Astrocyte (in vitro differentiated cells and primary cell): Measurements from ENCODE around the gene RASSF5. TPM values are rescaled to one million over a fixed set of nuclear protein-coding genes. Genes with fewer than 3 reads are reported as not detected.

Experiments
- DNase-seq: peaks from one replicate; pipeline ENCODE4 v3.0.0-alpha.2; 2010; ENCODE audit warnings: low read depth
- FAIRE-seq: peaks from 2 replicates; lab custom pipeline; 2011; peaks lifted over from hg19 to GRCh38; lab: Jason Lieb, UNC
- H2AFZ ChIP-seq: 2 replicates; pipeline ENCODE4 v1.6.0; 2012; ENCODE audit warnings: low read depth, low read length, inconsistent platforms
- H3K27ac ChIP-seq: 2 replicates; pipeline ENCODE4 v1.5.1; 2011; ENCODE audit warnings: low read depth, low read length, inconsistent platforms
- H3K27me3 ChIP-seq: 2 replicates; pipeline ENCODE4 v1.6.0; 2011; ENCODE audit warnings: low read length, inconsistent platforms; ENCODE audit not compliant: insufficient read depth
- H3K36me3 ChIP-seq: 2 replicates; pipeline ENCODE4 v1.5.1; 2011; ENCODE audit warnings: low read length, inconsistent platforms; ENCODE audit not compliant: insufficient read depth
- H3K4me1 ChIP-seq: 2 replicates; pipeline ENCODE4 v1.5.1; 2011; ENCODE audit warnings: low read length, inconsistent platforms; ENCODE audit not compliant: insufficient read depth
- H3K4me2 ChIP-seq: 2 replicates; pipeline ENCODE4 v1.6.0; 2012; ENCODE audit warnings: low read length, inconsistent platforms
- H3K4me3 ChIP-seq: 2 replicates; pipeline ENCODE4 v1.5.1; 2011; ENCODE audit warnings: low read depth, mild to moderate bottlenecking, low read length, inconsistent platforms; ENCODE audit not compliant: insufficient read depth
- H3K79me2 ChIP-seq: 2 replicates; pipeline ENCODE4 v1.6.0; 2012; ENCODE audit warnings: mild to moderate bottlenecking, low read length, inconsistent platforms; ENCODE audit not compliant: insufficient read depth
- H3K9ac ChIP-seq: 2 replicates; pipeline ENCODE4 v1.6.0; 2012; ENCODE audit warnings: mild to moderate bottlenecking, low read length, inconsistent platforms
- H3K9me3 ChIP-seq: 2 replicates; pipeline ENCODE4 v1.5.1; 2012; ENCODE audit warnings: low read depth, mild to moderate bottlenecking, low read length, inconsistent platforms; ENCODE audit not compliant: insufficient read depth
- H4K20me1 ChIP-seq: 2 replicates; pipeline ENCODE4 v1.6.0; 2012; ENCODE audit warnings: low read length, inconsistent platforms; ENCODE audit not compliant: insufficient read depth
- H3K27ac Mint-ChIP-seq: one replicate; pipeline ENCODE4 v1.8.0; 2021; ENCODE audit warnings: mild to moderate bottlenecking, mixed read lengths; ENCODE audit not compliant: unreplicated experiment
- H3K27me3 Mint-ChIP-seq: one replicate; pipeline ENCODE4 v1.8.0; 2021; ENCODE audit warnings: low read depth, mixed read lengths; ENCODE audit not compliant: unreplicated experiment
- H3K36me3 Mint-ChIP-seq: one replicate; pipeline ENCODE4 v1.8.0; 2021; ENCODE audit warnings: low read depth, mixed read lengths; ENCODE audit not compliant: unreplicated experiment
- H3K4me1 Mint-ChIP-seq: one replicate; pipeline ENCODE4 v1.8.0; 2021; ENCODE audit warnings: low read depth, mixed read lengths; ENCODE audit not compliant: unreplicated experiment
- H3K4me3 Mint-ChIP-seq: one replicate; pipeline ENCODE4 v1.8.0; 2021; ENCODE audit warnings: mild to moderate bottlenecking, moderate library complexity, mixed read lengths; ENCODE audit not compliant: unreplicated experiment
- H3K9me3 Mint-ChIP-seq: one replicate; pipeline ENCODE4 v1.8.0; 2021; ENCODE audit warnings: mild to moderate bottlenecking, mixed read lengths; ENCODE audit not compliant: unreplicated experiment
- CTCF ChIP-seq: IDR thresholded peaks from 2 replicates; pipeline ENCODE4 v1.5.1; 2011; ENCODE audit warnings: low read depth, mild to moderate bottlenecking, inconsistent platforms, low read length, moderate library complexity; ENCODE audit not compliant: insufficient read depth
- EZH2 ChIP-seq: IDR thresholded peaks from 2 replicates; pipeline ENCODE4 v1.6.1; 2012; ENCODE audit warnings: mild to moderate bottlenecking, low read length, inconsistent platforms; ENCODE audit not compliant: insufficient read depth
- total RNA-seq: library from RNA; stranded (reverse); gene quantifications from 2 replicates; pipeline ENCODE4 v1.2.1, GENCODE V29; 2021

RASSF5 gene
- total RNA-seq, 1 donor from 2014 or later: 0.43 TPM

- Histone ChIP-seq H4K20me1 (no peaks in the 10 kb centered on the region), H3K27ac (no peak overlapping the region), H3K36me3 (no peaks in the 10 kb centered on the region), H3K27me3 (peaks cover 4% of the 10 kb centered on the region), H3K4me2 (no peak overlapping the region), H3K4me3 (no peak overlapping the region), H3K79me2 (no peaks in the 10 kb centered on the region), H3K4me1 (no peaks in the 10 kb centered on the region), H3K9me3 (no peaks in the 10 kb centered on the region), H2AFZ (no peak overlapping the region), H3K9ac (no peak overlapping the region)
- no peaks in the 10 kb centered on the region for H3K9me3 Mint-ChIP-seq
- H3K36me3 Mint-ChIP-seq: peaks cover 8% of the 10 kb centered on the region
- TF ChIP-seq EZH2: no peak
- TF ChIP-seq CTCF: no peak
- H3K27ac Mint-ChIP-seq: no peak overlapping the region
- DNase-seq (no peak), FAIRE-seq (no peak)
- peaks cover 44% of the 10 kb centered on the region for H3K27me3 Mint-ChIP-seq
- peak overlapping the region; percentile 11 for H3K4me3 Mint-ChIP-seq
- H3K4me1 Mint-ChIP-seq: peaks cover 22% of the 10 kb centered on the region
These were observed 56.3 kb downstream of the RASSF5 start for GRCh38 chr1:206563367-206564207.

GRCh38 chr1:206565995-206566394 lies 58.7 kb downstream of the RASSF5 start:
- Mint-ChIP-seq H3K9me3 (no peaks in the 10 kb centered on the region), H3K36me3 (peaks cover 8% of the 10 kb centered on the region), H3K4me1 (peaks cover 8% of the 10 kb centered on the region), H3K27me3 (peaks cover 47% of the 10 kb centered on the region), H3K4me3 (no peak overlapping the region), H3K27ac (no peak overlapping the region)
- Histone ChIP-seq H3K9ac (no peak overlapping the region), H2AFZ (no peak overlapping the region), H3K27ac (no peak overlapping the region), H3K27me3 (peaks cover 4% of the 10 kb centered on the region), H3K9me3 (no peaks in the 10 kb centered on the region), H3K36me3 (no peaks in the 10 kb centered on the region), H3K4me3 (no peak overlapping the region), H4K20me1 (no peaks in the 10 kb centered on the region), H3K4me2 (no peak overlapping the region), H3K79me2 (no peaks in the 10 kb centered on the region), H3K4me1 (no peaks in the 10 kb centered on the region)
- FAIRE-seq (no peak), DNase-seq (no peak)
- no peak for TF ChIP-seq CTCF
- no peak for TF ChIP-seq EZH2

- Histone ChIP-seq H3K4me2 (no peak overlapping the region), H2AFZ (no peak overlapping the region), H3K4me3 (no peak overlapping the region), H3K9ac (no peak overlapping the region), H3K36me3 (no peaks in the 10 kb centered on the region), H3K27me3 (peaks cover 4% of the 10 kb centered on the region), H4K20me1 (no peaks in the 10 kb centered on the region), H3K79me2 (no peaks in the 10 kb centered on the region), H3K4me1 (no peaks in the 10 kb centered on the region), H3K27ac (no peak overlapping the region), H3K9me3 (no peaks in the 10 kb centered on the region)
- FAIRE-seq: no peak
- H3K27me3 Mint-ChIP-seq: peaks cover 55% of the 10 kb centered on the region
- H3K27ac Mint-ChIP-seq: no peak overlapping the region
- TF ChIP-seq EZH2 (no peak), CTCF (no peak)
- peaks cover 8% of the 10 kb centered on the region for H3K36me3 Mint-ChIP-seq
- DNase-seq: no peak
- no peak overlapping the region for H3K4me3 Mint-ChIP-seq
- H3K4me1 Mint-ChIP-seq: peaks cover 8% of the 10 kb centered on the region
- H3K9me3 Mint-ChIP-seq: no peaks in the 10 kb centered on the region
These were observed 59.7 kb downstream of the RASSF5 start for GRCh38 chr1:206566999-206567398.
